ENCODE data around the gene RPL12.

RPL12 gene

GRCh38 chr9:127445851-127446712 is 5.1 kb downstream of the RPL12 start:
- peaks cover 83% of the 10 kb centered on the region for H3K36me3 ChIP-seq (ENCODE audit: insufficient read depth, low read length)
- H3K4me2 ChIP-seq (ENCODE audit: insufficient read depth, low read length): no peak overlapping the region
- DNase-seq (no peak), ATAC-seq (ENCODE audit: insufficient read depth, low read depth) (0 out of 3 replicates have a peak, but pooled peaks have one; percentile 5)
- H3K4me3 ChIP-seq (ENCODE audit: low read depth in 1 of 2, low read length in 2 of 2): no peak overlapping the region
- no peak overlapping the region for H3K27ac ChIP-seq (ENCODE audit: low read length)
- no peaks in the 10 kb centered on the region for H3K9me3 ChIP-seq (ENCODE audit: insufficient read depth, low read length, severe bottlenecking)
- H4K20me1 ChIP-seq (ENCODE audit: insufficient read depth, low read length): peaks cover 51% of the 10 kb centered on the region
- H2AFZ ChIP-seq (ENCODE audit: low read depth, low read length): no peak overlapping the region
- no peaks in the 10 kb centered on the region for H3K27me3 ChIP-seq (ENCODE audit: insufficient read depth, low read length, poor library complexity)
- H3K9ac ChIP-seq (ENCODE audit: low read depth, low read length): no peak overlapping the region
- peaks cover 32% of the 10 kb centered on the region for H3K79me2 ChIP-seq (ENCODE audit: insufficient read depth, low read length)
- TF ChIP-seq CTCF (IDR thresholded peaks at IDR 0.05; ENCODE audit: borderline replicate concordance, extremely low read depth, low read length, poor library complexity, severe bottlenecking): no peak
- no peak for TF ChIP-seq EZH2 (IDR thresholded peaks at IDR 0.05; ENCODE audit: borderline replicate concordance, low read depth, low read length, severe bottlenecking)
- peaks cover 27% of the 10 kb centered on the region for H3K4me1 ChIP-seq (ENCODE audit: insufficient read depth, low read length)

- no peak overlapping the region for H3K27ac ChIP-seq (ENCODE audit: low read length)
- H3K79me2 ChIP-seq (ENCODE audit: insufficient read depth, low read length): peaks cover 23% of the 10 kb centered on the region
- peaks cover 24% of the 10 kb centered on the region for H3K4me1 ChIP-seq (ENCODE audit: insufficient read depth, low read length)
- no peaks in the 10 kb centered on the region for H3K27me3 ChIP-seq (ENCODE audit: insufficient read depth, low read length, poor library complexity)
- no peak overlapping the region for H3K4me3 ChIP-seq (ENCODE audit: low read depth in 1 of 2, low read length in 2 of 2)
- H3K9ac ChIP-seq (ENCODE audit: low read depth, low read length): no peak overlapping the region
- no peaks in the 10 kb centered on the region for H3K9me3 ChIP-seq (ENCODE audit: insufficient read depth, low read length, severe bottlenecking)
- peaks cover 84% of the 10 kb centered on the region for H3K36me3 ChIP-seq (ENCODE audit: insufficient read depth, low read length)
- no peak overlapping the region for H2AFZ ChIP-seq (ENCODE audit: low read depth, low read length)
- no peak overlapping the region for H3K4me2 ChIP-seq (ENCODE audit: insufficient read depth, low read length)
- peaks cover 46% of the 10 kb centered on the region for H4K20me1 ChIP-seq (ENCODE audit: insufficient read depth, low read length)
- ATAC-seq (ENCODE audit: insufficient read depth, low read depth) (peak; percentile 18; the same call in 1 of the 3 replicates), DNase-seq (no peak)
- TF ChIP-seq EZH2 (IDR thresholded peaks at IDR 0.05; ENCODE audit: borderline replicate concordance, low read depth, low read length, severe bottlenecking): no peak
Measured at GRCh38 chr9:127444921-127445850, 6.0 kb downstream of the RPL12 start.

GRCh38 chr9:127444283-127444920 is 6.8 kb downstream of the RPL12 start:
- H3K27ac ChIP-seq (ENCODE audit: low read length): no peak overlapping the region
- no peak; the same call in 2 of the 3 replicates for ATAC-seq (ENCODE audit: insufficient read depth, low read depth)
- DNase-seq: no peak

More at GRCh38 chr9:127444283-127444920, 6.8 kb downstream of the RPL12 start:
- Histone ChIP-seq H4K20me1 (ENCODE audit: insufficient read depth, low read length) (peaks cover 38% of the 10 kb centered on the region), H3K4me3 (ENCODE audit: low read depth in 1 of 2, low read length in 2 of 2) (no peak overlapping the region), H3K79me2 (ENCODE audit: insufficient read depth, low read length) (peaks cover 15% of the 10 kb centered on the region), H3K36me3 (ENCODE audit: insufficient read depth, low read length) (peaks cover 82% of the 10 kb centered on the region), H3K9ac (ENCODE audit: low read depth, low read length) (no peak overlapping the region), H3K4me1 (ENCODE audit: insufficient read depth, low read length) (peaks cover 16% of the 10 kb centered on the region), H2AFZ (ENCODE audit: low read depth, low read length) (no peak overlapping the region), H3K4me2 (ENCODE audit: insufficient read depth, low read length) (no peak overlapping the region), H3K27me3 (ENCODE audit: insufficient read depth, low read length, poor library complexity) (no peaks in the 10 kb centered on the region), H3K9me3 (ENCODE audit: insufficient read depth, low read length, severe bottlenecking) (no peaks in the 10 kb centered on the region)
- TF ChIP-seq CTCF (IDR thresholded peaks at IDR 0.05; ENCODE audit: borderline replicate concordance, extremely low read depth, low read length, poor library complexity, severe bottlenecking) (no peak), EZH2 (IDR thresholded peaks at IDR 0.05; ENCODE audit: borderline replicate concordance, low read depth, low read length, severe bottlenecking) (no peak)
